HG03139 (cell line): ENCODE data around the gene OXSR1.
A peak's percentile ranks its signal among the peaks of the same experiment; 100 is the strongest.
"Not testable (repeated sequence)": the region's sequence is repeated elsewhere in the genome, so short reads cannot be mapped to it uniquely, and the experiment has no call there.

ENCODE experiments used
- ATAC-seq: cut with Tn5 transposase; IDR thresholded peaks from one replicate; pipeline ENCODE4 v1.9.1; 2021; ENCODE audit not compliant: unreplicated experiment

Gene OXSR1

DNA sequence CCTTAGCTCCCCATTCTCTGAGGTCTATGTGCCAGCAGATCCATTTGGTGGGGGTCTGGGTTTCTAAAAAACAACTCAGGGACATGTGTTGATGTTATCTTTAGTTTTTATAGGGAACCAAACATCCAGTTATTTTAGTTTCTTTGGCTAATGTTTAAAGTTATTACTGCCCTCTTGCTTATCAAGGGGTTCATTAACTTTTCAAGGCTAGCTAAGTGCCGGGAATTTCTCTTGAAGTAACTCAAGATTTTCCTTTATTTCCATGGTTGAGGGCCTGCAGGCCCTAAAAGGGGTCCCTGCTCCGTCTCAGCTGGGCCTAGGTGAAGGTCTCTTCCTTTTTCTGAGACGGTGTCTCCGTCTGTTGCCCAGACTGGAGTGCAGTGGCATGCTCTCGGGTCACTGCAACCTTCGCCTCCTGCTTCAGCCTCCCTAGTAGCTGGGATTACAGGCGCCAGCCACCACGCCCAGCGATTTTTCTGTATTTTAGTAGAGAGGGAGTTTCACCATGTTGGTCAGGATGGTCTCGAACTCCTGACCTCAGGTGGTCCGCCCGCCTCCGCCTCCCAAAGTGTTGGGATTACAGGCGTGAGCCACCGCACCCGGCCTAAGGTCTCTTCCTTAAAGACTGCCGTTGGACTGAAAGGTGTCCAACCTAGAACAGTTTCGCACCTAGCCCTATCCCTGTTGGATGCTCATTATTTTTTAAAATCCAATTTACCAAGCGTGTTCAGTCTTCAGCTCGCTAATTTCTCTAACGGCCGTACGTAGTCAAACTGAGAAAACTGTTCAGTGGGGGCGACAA lies 1.3 kb upstream of the OXSR1 start:
- no peak for ATAC-seq

DNA sequence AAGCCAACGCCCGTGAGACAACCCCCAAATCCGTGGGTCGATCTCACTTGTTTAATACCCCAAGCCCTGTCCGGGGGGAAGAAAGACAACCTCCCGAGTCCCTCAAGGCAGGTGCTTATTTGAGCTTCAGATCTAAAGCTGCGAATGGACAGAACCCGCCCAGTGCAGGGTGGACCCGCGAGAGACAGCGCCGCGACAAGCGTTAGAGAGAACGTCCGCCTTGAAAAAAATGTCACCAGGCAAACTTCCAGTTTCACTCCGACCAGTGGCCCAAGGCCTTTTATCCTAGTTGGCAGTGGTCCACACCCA lies 740 bp upstream of the OXSR1 start:
- ATAC-seq, result no peak

DNA sequence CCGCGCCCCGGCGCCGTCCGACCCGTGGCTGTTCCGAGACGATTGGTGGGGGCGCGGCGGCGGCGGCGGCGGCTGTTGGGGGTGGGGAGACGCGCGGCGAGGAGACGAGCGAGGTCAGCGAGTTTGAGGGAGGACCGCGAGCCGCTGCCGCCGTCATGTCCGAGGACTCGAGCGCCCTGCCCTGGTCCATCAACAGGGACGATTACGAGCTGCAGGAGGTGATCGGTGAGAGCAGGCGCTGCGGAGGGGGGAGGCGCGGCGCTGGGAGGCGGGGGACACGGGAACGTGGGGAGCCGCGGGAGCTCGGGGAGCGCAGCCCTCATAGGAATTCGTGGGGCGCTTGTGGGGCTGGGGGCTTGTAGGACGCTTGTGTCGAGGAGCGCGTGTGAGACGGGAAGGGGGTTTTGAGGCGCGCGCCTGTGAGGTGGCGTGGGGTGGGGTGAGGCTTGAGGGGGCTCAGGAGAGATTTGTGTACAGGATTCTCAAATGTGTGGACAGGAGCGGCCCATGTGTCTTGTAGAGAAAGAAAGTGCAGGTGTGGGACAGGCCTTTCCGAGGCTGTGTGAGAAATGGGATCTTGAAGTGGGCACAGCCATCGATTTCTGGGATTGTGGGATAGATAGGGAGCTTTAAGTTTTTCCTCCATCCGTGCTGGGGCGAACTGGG lies 518 bp downstream of the OXSR1 start:
- no peak for ATAC-seq

DNA sequence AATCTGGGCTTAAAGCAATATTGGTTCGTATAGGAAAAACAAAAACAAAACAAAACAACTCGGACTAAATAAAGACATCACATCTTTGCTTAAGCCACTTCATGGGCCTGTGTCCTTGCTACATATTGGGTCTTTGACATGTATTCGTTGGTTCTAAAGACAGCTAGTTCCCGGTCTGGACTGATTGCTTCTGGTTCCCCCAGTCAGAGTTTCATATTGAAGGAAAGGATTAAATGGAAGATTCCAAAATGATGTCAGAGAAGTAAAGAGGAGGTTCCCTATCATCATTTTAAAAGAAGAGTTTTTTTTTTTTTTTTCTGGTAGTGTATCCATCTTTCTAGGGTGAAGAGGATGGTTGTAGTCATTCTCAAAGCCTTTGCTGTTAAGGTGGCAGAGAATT lies 2.3 kb downstream of the OXSR1 start:
- ATAC-seq, result no peak

DNA sequence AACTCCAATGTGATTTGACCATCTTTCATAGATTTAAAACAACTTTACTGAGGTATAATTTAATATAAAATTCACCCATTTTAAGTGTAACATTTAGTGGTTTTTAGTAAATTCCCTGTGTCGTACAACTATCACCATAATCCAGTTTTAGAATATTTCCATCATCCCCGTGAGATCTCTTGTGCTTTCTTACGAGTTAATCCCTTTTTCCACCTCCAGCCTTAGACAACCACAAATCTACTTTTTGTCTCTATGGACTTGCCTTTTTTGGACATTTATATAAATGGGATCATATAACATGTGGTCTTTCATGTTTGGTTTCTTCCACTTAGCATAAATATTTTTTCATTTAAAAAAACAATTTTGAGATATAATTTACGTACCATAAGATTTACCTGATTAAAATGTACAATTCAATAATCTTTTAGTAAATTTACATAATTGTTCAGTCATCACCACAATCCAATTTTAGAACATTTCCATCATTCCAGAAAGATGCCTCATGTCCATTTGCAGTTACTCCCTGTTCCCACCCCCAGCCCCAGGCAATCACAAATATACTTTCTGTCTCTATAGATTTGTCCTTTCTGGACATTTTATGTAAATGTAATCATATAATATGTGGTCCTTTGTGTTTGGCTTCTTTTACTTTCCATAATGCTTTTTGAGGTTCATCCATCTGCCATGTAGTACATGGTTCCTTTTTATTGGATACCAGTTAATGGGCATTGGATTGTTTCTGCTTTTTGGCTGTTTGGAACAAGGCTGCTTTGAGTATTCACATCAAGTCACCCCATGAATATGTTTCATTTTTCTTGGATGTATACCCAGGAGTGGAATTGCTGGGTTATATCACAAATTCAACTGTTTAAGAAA lies 3.1 kb downstream of the OXSR1 start:
- no peak for ATAC-seq

DNA sequence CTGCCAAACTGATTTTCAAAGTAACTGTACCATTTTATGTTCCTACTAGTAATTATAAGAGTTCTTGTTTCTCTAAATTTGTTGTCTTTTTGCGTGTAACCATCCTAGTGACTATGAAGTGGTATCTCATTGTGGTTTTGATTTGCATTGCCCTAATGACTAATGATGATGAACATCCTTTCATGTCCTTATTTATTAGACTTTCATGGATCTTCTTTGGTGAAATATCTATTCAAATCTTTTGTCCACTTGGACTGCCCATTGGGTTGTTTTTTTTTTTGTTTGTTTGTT lies 3.6 kb downstream of the OXSR1 start:
- ATAC-seq, result no peak

DNA sequence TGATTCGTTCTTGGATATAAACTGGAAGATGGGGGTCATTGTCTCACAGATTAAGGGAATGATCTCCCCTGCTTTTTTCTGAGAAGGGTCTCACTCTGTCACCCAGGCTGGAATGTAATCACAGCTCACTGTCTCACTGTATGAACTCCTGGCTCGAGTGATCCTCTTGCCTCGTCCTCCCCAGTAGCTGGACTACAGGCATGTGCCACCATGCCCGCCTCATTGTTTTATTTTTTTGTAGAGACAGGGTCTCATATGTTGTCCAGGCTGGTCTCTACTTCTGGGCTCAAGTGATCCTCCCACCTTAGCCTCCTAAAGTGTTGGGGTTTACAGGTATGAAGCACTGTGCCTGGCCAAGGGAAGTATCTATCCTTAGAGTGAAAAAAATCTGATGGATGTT lies 5.4 kb downstream of the OXSR1 start:
- ATAC-seq, result no peak

DNA sequence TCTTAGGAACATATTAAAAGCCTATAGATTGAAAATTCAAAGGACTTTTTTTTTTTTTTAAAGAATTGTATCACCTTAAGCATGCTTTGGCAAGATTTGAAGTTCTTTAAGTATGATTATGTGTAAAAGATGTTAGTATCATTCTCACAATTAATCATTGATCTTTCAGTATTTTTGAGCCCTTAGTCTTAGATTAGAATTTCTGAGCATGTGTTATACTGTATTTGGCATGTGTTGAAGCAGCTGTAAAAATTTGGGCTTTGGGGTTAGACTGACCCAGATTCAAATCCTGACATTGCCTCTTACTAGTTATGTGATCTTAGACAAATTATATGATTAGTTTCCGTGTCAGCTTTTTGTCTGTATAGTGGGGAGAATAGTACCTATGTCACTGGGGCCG lies 6.3 kb downstream of the OXSR1 start:
- ATAC-seq, result no peak

DNA sequence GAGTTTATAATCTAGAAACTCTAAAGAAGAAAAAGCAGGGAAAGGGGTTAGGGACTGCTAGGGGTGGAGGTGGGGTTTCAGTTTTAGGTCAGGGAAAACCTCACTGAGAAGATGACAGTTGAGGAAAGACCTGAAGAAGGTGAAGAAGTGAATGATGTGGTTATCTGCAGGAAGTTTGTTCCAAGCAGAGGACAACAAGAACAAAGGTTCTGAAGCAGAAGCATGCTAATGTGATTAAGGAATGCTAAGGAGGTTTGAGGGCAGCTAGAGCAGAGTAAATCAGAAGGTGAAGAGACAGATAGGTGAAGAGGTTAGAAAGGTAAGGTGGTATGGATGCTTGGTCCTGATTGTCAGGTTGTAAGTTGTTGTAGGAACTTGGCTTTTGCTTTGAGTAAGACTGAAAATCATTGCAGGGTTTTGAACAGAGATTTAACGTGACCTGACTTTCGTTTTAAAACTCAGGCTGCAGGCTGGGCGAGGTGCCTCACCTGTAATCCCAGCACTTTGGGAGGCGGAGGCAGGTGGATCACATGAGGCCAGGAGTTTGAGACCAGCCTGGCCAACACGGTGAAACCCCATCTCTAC lies 8.6 kb downstream of the OXSR1 start:
- no peak for ATAC-seq

DNA sequence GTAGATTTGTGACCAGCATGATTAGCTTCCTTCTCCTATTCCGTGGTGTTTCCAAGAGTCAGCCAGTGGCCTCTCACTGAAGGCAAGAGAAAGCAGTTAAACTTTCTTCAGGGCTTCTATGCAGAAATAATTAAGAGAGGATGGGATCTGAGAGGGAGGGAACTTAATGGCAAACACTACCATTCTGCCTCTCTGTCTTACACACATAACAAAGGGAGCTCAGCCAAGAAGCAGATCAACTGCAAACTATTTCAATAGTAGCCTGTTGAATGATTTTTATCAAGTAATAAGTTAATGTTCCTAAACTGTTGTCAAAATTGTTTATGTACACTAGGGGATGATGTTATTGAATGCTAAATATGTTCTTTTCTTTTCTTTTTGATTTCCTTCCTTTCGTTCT lies 11.8 kb downstream of the OXSR1 start:
- no peak for ATAC-seq

DNA sequence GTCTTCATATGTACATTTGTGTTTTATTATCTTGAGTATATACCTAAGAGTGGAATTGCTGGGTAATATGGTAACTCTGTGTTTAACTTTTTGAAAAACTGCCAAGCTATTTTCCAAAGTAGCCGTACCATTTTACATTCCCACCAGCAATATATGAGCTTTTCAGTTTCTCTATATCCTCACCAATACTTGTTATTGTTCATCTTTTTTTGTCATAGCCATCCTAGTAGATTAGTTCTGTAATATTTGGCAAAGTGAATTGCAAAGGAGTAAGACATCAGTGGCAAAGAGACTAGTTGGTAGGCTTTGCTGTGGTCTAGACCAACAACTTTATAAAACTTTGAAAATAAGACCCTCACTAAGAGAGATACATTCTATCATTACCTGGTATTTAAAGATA lies 21.4 kb downstream of the OXSR1 start:
- no peak for ATAC-seq

DNA sequence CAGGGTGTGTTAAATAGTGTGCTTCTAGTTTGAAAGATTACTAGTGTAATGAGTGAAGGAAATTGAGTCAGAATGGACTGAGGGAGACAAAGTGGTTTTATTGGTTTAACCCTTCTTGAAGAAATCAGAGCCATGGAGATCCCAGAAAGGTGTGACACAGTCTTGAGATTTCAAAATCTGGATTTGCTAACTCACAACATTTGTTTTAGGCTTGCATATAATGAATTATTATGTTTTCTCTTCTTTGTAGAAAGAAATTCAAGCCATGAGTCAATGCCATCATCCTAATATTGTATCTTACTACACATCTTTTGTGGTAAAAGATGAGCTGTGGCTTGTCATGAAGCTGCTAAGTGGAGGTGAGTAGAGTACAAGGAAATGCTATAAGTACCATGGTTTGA lies 25.1 kb downstream of the OXSR1 start:
- no peak for ATAC-seq

DNA sequence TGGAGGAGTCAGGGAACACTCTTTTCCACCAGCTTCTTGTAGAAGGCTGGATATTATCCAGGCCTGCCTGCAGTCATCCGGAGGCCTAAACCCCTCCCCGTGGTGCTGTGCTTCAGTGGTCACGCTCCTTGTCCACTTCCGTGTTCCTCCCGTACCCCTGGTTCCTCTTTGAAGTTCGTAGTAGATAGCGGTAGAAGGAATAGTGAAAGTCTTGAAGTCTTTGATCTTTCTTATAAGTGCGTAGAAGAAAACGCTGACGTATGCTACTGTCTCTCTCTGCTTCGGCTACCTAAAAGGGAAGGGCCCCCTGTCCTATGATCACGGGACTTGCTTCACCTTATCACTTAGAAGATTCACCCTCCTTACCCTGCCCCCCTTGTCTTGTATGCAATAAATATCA lies 37.6 kb downstream of the OXSR1 start:
- not testable (repeated sequence) for ATAC-seq

DNA sequence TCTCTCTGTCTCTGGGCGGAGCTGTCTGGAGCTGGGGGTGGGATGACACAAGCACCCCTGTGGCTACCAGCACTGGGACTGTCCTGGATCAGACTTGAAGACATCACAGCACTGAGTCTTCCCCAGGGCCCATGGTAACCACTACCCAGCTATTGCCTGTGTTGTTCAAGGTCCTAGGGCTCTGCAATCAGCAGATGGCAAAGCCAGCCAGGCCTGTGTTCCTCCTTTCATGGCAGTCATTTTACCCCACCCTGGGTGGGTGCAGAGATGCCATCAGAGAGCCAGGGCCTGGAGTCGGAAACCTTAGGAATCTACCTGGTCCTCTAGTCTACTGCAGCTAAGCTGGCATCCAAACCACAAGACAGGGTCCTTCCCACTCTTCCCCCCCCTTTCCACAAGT lies 38.4 kb downstream of the OXSR1 start:
- ATAC-seq, result no peak

DNA sequence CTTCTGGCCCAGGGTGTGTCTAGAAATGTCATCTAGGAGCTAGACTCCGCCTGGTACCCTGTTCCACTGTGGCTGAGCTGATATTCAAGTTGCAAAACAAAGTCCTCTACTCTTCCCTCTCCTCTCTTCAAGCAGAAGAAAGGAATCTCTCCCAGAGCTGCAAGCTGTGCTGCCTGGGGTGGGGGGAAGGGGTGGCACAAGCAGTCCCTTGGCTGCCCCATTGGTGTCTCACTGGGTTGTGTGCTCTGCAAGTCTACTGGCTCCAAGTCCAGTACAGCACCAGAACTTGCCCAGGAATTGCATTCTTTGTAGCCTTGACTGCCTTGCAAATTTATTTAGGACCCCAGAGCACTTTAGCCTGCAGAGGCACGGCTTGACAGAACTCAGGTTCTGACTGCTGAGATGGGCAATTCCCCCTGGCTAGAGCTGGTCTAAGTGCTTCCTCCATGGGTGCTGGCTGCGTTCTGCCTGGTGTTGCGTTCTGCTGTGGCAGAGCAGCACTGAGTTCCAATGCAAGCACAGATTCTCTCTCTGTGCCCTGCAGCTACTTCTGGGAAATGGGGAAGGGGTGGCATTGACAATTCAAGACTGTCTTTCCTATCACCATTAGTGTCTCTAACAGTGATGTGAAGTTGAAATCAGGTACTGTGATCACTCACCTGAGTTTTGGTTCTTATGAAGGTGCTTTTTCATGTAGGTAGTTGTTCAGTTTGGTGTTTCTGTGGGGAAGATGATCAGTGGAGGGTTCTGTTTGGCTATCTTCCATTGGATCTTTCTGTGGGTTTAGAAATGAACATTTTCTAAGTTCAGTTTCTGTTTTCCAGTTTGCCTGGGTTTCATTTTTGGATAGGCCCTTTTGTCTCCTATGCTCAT lies 39.5 kb downstream of the OXSR1 start:
- no peak for ATAC-seq

DNA sequence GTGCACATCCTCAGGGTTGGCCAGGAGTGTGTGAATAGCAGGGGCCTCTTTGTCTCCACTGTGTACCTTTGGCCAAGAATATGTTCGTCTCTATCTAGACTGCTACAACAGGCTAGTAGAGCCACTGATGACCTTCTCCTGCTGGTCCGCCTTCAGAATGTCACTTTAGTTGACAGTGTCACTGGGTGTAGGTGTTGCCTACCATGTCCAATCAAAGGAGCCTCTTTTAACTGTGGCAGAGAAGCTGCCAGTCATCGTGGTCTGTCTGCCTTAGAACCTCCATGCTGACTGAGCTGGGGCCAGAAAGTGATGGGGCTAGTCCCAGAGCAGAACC lies 40.1 kb downstream of the OXSR1 start:
- no peak for ATAC-seq

DNA sequence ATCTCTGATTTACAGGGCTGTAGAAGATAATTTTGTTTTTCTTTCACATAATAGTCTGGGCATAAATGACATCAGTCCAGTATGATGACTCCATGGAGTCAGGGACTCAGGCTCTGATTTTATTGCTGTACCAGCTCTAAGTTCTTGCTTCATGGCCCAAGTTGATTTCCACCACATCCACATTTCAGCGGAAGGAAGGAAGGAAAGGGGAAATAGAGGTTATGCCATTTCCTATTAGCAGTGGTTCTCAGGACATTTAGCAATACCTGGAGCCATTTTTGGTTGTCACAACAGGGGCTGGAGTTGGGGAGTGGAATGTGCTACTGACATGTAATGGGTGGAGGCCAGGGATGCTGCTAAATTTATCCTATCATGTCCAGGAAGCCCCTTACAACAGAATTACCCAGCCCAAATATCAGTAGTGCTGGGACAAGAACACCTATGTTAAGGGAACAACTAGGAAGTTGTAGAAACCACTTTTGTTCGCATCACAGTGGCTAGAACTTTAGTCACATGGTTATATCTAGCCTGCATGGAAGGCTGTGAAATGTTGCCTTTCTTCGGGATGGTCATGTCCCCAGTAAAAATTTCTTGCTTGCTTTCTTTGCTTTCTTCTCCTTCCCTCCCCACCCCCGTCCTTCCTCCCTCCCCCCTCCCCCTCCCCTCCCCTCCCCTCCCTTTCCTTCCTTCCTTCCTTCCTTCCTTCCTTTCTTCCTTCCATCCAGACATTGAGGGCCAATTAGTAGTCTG lies 42.1 kb downstream of the OXSR1 start:
- no peak for ATAC-seq

DNA sequence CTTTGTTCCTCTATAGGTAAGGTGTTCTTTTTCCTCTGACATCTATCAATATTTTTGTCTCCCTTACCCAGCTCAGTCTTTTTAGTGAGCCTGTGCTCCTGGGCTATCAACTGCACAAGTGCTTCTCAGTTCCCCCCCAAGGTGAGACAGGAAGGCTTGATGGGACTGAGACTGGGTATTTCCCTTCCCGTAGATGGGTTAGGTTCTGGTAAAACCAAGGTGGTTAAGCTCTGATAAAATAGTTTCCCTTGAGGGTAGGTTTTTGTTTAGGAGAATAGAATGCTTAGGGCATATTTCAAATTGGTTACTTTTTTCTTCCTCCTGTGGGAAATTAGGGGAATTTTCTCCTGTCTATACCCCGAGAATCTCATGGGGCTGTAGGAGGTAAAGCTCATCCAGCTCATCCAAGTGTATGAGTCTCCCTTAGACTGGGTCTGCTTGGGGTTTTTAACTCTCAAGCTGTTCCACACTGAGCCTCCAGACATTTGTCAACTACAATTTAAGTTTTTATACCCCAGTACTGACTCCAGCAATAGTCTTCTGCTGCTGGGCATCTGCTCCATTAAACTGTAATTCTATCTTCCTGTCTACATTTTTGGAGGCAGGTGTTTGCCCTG lies 44.9 kb downstream of the OXSR1 start:
- ATAC-seq, result peak; percentile 59

DNA sequence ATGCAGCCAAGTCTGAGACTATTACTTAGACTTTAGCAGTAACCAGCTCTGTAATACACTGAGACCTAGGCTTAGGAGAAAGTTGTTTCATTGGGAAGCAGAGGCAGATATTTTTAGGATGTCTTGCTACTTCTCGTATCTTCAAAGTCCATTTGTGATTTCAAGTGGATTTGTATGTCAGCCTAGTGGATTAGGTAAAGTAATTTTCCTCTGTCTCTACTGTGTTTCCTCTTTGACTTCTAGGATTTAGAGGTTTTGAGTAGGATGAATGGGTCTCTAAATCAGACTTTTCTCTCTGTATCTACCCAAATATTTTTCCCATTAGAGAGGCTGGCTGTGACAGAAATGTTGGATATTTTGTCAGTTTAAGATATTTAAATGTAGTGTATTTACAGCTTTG lies 46.8 kb downstream of the OXSR1 start:
- no peak for ATAC-seq

DNA sequence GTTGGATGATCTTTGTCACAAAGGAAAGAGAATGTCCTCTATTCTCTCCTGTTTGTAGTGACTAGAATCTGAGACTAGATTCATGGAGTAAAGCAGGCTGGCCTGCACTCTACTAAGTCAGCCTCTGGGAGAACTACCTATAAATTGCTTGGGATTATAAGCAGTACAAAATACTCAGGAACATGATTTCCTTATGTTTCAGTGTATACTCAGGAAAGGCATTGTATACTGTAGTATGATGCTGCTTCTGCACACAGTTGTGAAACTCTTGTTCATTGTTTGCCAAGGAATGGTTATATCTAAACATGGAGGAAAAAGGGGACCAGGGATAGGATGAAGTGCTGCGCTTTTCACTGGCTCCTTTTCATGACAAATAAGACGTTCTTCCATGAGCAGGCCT lies 49.2 kb downstream of the OXSR1 start:
- no peak for ATAC-seq
